Peyer's patch (tissue), 4 donors: ENCODE results near the gene TMEM161A. TPM values are rescaled to one million over a fixed set of nuclear protein-coding genes. Genes with fewer than 3 reads are reported as not detected.
A peak's percentile ranks its signal among the peaks of the same experiment; 100 is the strongest.
"Not testable (repeated sequence)": the region's sequence is repeated elsewhere in the genome, so short reads cannot be mapped to it uniquely, and the experiment has no call there.

Experiments
- DNase-seq, 3 donors: peaks; one replicate each; pipeline ENCODE4 v3.0.0-alpha.2; 2017 to 2019
- H3K27ac ChIP-seq, 4 donors: fragments of 200-600 bp; sonication (generic); one replicate each; pipeline ENCODE4 v1.5.1; 2016 to 2019
- H3K27me3 ChIP-seq, 2 donors: fragments of 200-600 bp; sonication (generic); one replicate each; pipeline ENCODE4 v1.5.1; 2019
- H3K36me3 ChIP-seq, 3 donors: fragments of 200-600 bp; sonication (generic); one replicate each; pipeline ENCODE4 v1.5.1; 2016 to 2019
- H3K4me1 ChIP-seq, 4 donors: fragments of 200-600 bp; sonication (generic); one replicate each; pipeline ENCODE4 v1.5.1; 2016 to 2019
- H3K4me3 ChIP-seq, 4 donors: fragments of 200-600 bp; sonication (generic); 1 replicate in 3 of 4; 2 replicates in 1 of 4; pipeline ENCODE4 v1.5.1; 2016 to 2019; ENCODE audit warnings: mild to moderate bottlenecking in 1 of 4
- H3K9me3 ChIP-seq, 4 donors: fragments of 200-600 bp; sonication (generic); one replicate each; pipeline ENCODE4 v1.5.1; 2016 to 2019; ENCODE audit warnings: mild to moderate bottlenecking in 1 of 4
- CTCF ChIP-seq, 6 experiments: fragments of 450-650 bp in 4 of 6; fragments of 200-600 bp in 2 of 6; sonication (generic) in 1 of 6; IDR thresholded peaks; one replicate each; pipeline ENCODE4 v1.5.1; 2017 to 2019; ENCODE audit warnings: antibody characterized with exemption in 6 of 6, mild to moderate bottlenecking in 3 of 6, moderate library complexity in 1 of 6
- POLR2A ChIP-seq, 2 donors: fragments of 450-650 bp; IDR thresholded peaks; one replicate each; pipeline ENCODE4 v1.5.1; 2017; ENCODE audit warnings: antibody characterized with exemption in 2 of 2, mild to moderate bottlenecking in 2 of 2, moderate library complexity in 2 of 2
- total RNA-seq, 4 donors: library from RNA; depleted of rRNA; stranded (reverse); fragments of >200 nt; gene quantifications; one replicate each; pipeline ENCODE4 v1.1.0, GENCODE V29; 2016

Gene TMEM161A
- total RNA-seq, 4 donors from 2014 or later, result 15.9 to 26.4 (median 18.7) TPM

- Histone ChIP-seq H3K27ac (no peak overlapping the region), H3K27me3 (no peaks in the 10 kb centered on the region), H3K4me1 (peaks cover 0 to 8% (median 0%) of the 10 kb centered on the region in 4 donors), H3K36me3 (peaks cover 0 to 9% (median 0%) of the 10 kb centered on the region in 3 donors), H3K9me3 (no peaks in the 10 kb centered on the region), H3K4me3 (no peak overlapping the region)
- TF ChIP-seq CTCF (IDR thresholded peaks at IDR 0.05) (no peak), POLR2A (IDR thresholded peaks at IDR 0.05) (no peak)
- DNase-seq, result no peak
Observed at GRCh38 chr19:19152668-19153384, 14.5 kb upstream of the TMEM161A start.

DNA sequence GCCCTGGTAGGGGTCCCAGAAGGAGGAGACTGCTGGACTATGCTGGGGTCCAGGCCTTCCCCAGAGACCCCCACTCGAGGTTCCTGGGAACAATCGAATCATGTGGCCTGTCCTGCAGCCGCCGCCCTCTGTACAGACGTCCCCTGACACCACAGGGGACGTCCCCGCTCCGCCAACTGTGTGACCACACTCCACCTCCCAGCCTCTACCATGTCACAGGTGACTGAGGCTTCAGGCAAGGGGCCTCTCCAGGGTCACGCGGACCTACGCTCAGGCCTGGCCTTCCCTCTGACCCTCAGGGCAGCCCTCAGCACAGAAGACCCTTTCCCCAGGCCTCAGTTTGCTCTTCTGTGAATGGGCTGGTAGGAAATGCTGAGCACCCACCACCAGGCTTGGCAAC, 13.1 kb upstream of the TMEM161A start:
- H3K36me3 ChIP-seq, result peaks cover 0 to 13% (median 0%) of the 10 kb centered on the region in 3 donors
- no peak overlapping the region for H3K4me3 ChIP-seq
- TF ChIP-seq POLR2A (IDR thresholded peaks at IDR 0.05) (no peak), CTCF (IDR thresholded peaks at IDR 0.05) (no peak)
- H3K4me1 ChIP-seq, result peaks cover 0 to 8% (median 0%) of the 10 kb centered on the region in 4 donors
- H3K27me3 ChIP-seq, result no peaks in the 10 kb centered on the region
- H3K27ac ChIP-seq, result no peak overlapping the region
- peak in 2 of 3 donors; percentile 62 to 72 for DNase-seq
- no peaks in the 10 kb centered on the region for H3K9me3 ChIP-seq

DNA sequence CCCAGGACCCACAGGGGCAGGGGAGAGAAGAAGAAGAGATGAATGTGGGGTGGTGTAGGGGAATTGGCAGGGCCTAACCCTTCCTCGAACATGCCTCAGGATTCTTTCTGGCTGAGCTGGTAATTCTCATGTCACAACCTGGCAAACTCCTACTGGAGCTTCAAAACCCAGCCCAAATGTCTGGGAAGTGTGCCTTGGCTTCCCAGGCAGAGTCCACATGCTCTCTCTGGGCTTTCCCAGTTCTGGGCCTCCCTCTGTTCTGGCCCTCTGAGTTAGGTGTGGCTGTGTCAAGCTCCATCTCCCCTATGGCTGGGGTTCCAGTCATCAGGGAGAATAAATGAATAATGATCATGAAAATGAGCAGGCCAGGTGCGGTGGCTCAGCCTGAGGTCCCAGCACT, 11.2 kb upstream of the TMEM161A start:
- TF ChIP-seq CTCF (IDR thresholded peaks at IDR 0.05) (no peak), POLR2A (IDR thresholded peaks at IDR 0.05) (no peak)
- Histone ChIP-seq H3K9me3 (no peaks in the 10 kb centered on the region), H3K36me3 (peaks cover 0 to 13% (median 0%) of the 10 kb centered on the region in 3 donors), H3K4me3 (no peak overlapping the region), H3K4me1 (peaks cover 0 to 15% (median 0%) of the 10 kb centered on the region in 4 donors), H3K27ac (no peak overlapping the region), H3K27me3 (no peaks in the 10 kb centered on the region)
- DNase-seq, result no peak

GRCh38 chr19:19148504-19148903, 10.2 kb upstream of the TMEM161A start:
- peaks cover 0 to 15% (median 0%) of the 10 kb centered on the region in 4 donors for H3K4me1 ChIP-seq
- H3K36me3 ChIP-seq, result peaks cover 0 to 13% (median 0%) of the 10 kb centered on the region in 3 donors
- not testable (repeated sequence) for H3K27ac ChIP-seq, DNase-seq, H3K27me3 ChIP-seq, H3K9me3 ChIP-seq, H3K4me3 ChIP-seq

GRCh38 chr19:19147344-19147743, 9.1 kb upstream of the TMEM161A start:
- Histone ChIP-seq H3K36me3 (peaks cover 0 to 13% (median 0%) of the 10 kb centered on the region in 3 donors), H3K27ac (no peak overlapping the region), H3K4me1 (peaks cover 0 to 15% (median 0%) of the 10 kb centered on the region in 4 donors), H3K4me3 (no peak overlapping the region), H3K27me3 (no peaks in the 10 kb centered on the region), H3K9me3 (no peaks in the 10 kb centered on the region)
- DNase-seq, result no peak
- TF ChIP-seq POLR2A (IDR thresholded peaks at IDR 0.05) (no peak), CTCF (IDR thresholded peaks at IDR 0.05) (no peak)

GRCh38 chr19:19146865-19147264, 8.6 kb upstream of the TMEM161A start:
- TF ChIP-seq POLR2A (IDR thresholded peaks at IDR 0.05) (no peak), CTCF (IDR thresholded peaks at IDR 0.05) (no peak)
- H3K36me3 ChIP-seq, result peaks cover 0 to 13% (median 0%) of the 10 kb centered on the region in 3 donors
- DNase-seq, result no peak

More at GRCh38 chr19:19146865-19147264, 8.6 kb upstream of the TMEM161A start:
- Histone ChIP-seq H3K27me3 (no peaks in the 10 kb centered on the region), H3K27ac (no peak overlapping the region), H3K4me3 (no peak overlapping the region), H3K9me3 (no peaks in the 10 kb centered on the region), H3K4me1 (peaks cover 0 to 15% (median 0%) of the 10 kb centered on the region in 4 donors)
